Measurements from ENCODE around the gene HIP1R. TPM values are rescaled to one million over a fixed set of nuclear protein-coding genes. Genes with fewer than 3 reads are reported as not detected.

The HIP1R gene
- polyA plus RNA-seq, 2 of the 4 experiments (the other 2 are of a cell fraction), result 9.0 to 10.6 TPM

DNA sequence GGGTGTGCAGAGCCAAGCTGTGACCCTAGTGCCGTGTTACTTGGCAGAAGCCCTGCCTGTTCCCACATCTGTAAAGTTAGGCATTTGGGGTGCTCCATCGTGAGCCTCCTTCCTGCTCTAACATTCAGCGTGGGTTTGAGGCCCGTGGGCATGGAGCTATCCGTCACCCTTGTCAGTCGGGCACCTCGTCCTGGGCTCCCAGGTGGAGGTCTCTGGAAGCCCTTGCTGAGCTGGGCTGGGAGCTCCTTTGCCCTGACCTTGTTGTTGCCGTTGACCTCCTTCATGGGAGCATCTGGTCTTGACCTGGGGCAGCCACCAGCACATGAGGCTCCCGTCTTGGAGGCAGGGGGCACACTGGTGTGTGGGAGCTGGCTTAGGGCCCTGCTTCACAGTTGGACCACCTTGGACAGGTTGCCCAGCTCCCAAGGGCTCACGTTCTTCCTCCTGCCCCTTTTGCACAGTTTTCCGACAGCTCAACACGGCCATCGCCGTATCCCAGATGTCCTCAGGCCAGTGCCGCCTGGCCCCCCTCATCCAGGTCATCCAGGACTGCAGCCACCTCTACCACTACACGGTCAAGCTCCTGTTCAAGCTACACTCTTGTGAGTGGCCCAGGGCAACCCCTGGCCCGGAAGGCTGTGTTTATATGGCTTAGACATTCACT, 18.5 kb downstream of the HIP1R start:
- POLR2A ChIA-PET, result no interaction called here
- Histone ChIP-seq H3K4me1 (no peaks in the 10 kb centered on the region), H3K4me3 (no peak overlapping the region), H3K9me3 (no peaks in the 10 kb centered on the region), H3K4me2 (no peak overlapping the region), H3K27ac (no peak overlapping the region)
- no peak for TF ChIP-seq NR3C1 (IDR thresholded peaks at IDR 0.05)
- no peak for ATAC-seq
- 85% methylated on average over 17 of the region's 17 CpGs for WGBS (ENCODE audit: missing lambda C conversion rate)
- no peak for FAIRE-seq
- no peak for DNase-seq (ENCODE audit: low read depth in 1 of 2, low spot score in 1 of 2)
- CTCF ChIA-PET, result interaction anchor here (0.6 to 1.6 kb wide), 7 partner anchors 14 to 385 kb away, joined by 3 to 9 read pairs (median 3); no protein-coding TSS in a partner anchor

DNA sequence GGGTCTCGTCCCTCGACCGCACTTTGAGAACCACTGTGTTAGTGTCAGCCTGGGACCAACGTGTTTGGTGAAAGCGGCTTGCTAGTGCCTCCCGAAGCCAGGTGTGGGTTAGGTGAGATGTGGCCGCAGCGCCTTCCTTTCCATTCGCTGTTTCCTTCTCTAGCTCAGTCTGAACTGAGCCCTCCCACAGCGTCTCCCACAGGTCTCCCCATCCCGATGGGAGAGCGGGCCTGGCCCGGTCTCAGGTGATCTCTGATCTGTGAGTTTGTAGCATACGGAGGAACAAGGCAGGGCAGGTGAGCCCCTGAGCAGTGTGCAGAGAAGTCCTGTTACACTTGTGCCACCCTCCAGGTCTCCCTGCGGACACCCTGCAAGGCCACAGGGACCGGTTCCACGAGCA, 19.3 kb downstream of the HIP1R start:
- TF ChIP-seq EHMT2 (IDR thresholded peaks at IDR 0.05; ENCODE audit: low read depth) (no peak), POLR2AphosphoS2 (conservative IDR thresholded peaks at IDR 0.05; ENCODE audit: low read length) (no peak), ZSCAN20 (CRISPR knock-in tag; IDR thresholded peaks at IDR 0.05) (no peak), EP300 (IDR thresholded peaks at IDR 0.05) (no peak), HEYL (CRISPR knock-in tag; IDR thresholded peaks at IDR 0.05) (no peak), SMC3 (IDR thresholded peaks at IDR 0.05) (no peak), TFCP2L1 (CRISPR knock-in tag; IDR thresholded peaks at IDR 0.05) (no peak), TP53 (CRISPR knock-in tag; IDR thresholded peaks at IDR 0.05) (no peak), EHF (CRISPR knock-in tag; IDR thresholded peaks at IDR 0.05) (no peak), RFX5 (IDR thresholded peaks at IDR 0.05) (no peak), HOXA7 (CRISPR knock-in tag; IDR thresholded peaks at IDR 0.05) (no peak), CBX2 (IDR thresholded peaks at IDR 0.05; ENCODE audit: borderline replicate concordance, low read depth) (no peak), MAZ (IDR thresholded peaks at IDR 0.05; ENCODE audit: borderline replicate concordance, low read depth, low read length) (no peak)
- TF ChIP-seq, protein P1, sequence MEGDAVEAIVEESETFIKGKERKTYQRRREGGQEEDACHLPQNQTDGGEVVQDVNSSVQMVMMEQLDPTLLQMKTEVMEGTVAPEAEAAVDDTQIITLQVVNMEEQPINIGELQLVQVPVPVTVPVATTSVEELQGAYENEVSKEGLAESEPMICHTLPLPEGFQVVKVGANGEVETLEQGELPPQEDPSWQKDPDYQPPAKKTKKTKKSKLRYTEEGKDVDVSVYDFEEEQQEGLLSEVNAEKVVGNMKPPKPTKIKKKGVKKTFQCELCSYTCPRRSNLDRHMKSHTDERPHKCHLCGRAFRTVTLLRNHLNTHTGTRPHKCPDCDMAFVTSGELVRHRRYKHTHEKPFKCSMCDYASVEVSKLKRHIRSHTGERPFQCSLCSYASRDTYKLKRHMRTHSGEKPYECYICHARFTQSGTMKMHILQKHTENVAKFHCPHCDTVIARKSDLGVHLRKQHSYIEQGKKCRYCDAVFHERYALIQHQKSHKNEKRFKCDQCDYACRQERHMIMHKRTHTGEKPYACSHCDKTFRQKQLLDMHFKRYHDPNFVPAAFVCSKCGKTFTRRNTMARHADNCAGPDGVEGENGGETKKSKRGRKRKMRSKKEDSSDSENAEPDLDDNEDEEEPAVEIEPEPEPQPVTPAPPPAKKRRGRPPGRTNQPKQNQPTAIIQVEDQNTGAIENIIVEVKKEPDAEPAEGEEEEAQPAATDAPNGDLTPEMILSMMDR (IDR thresholded peaks at IDR 0.05), result no peak
- TF ChIP-seq, protein P2, sequence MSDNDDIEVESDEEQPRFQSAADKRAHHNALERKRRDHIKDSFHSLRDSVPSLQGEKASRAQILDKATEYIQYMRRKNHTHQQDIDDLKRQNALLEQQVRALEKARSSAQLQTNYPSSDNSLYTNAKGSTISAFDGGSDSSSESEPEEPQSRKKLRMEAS (IDR thresholded peaks at IDR 0.05), result no peak
- TF ChIP-seq, protein P3, sequence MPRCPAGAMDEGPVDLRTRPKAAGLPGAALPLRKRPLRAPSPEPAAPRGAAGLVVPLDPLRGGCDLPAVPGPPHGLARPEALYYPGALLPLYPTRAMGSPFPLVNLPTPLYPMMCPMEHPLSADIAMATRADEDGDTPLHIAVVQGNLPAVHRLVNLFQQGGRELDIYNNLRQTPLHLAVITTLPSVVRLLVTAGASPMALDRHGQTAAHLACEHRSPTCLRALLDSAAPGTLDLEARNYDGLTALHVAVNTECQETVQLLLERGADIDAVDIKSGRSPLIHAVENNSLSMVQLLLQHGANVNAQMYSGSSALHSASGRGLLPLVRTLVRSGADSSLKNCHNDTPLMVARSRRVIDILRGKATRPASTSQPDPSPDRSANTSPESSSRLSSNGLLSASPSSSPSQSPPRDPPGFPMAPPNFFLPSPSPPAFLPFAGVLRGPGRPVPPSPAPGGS (IDR thresholded peaks at IDR 0.05), result no peak
- Histone ChIP-seq H3K4me2 (no peak overlapping the region), H3K4me3 (no peak overlapping the region), H3K27ac (no peak overlapping the region), H3K4me1 (no peaks in the 10 kb centered on the region), H3K9me3 (no peaks in the 10 kb centered on the region)
- ChIA-PET POLR2A (no interaction called here), CTCF (interaction anchor here (0.9 to 18.6 kb wide), 5 partner anchors 22 to 384 kb away, joined by 3 to 522 read pairs (median 4); no protein-coding TSS in a partner anchor)
- WGBS (ENCODE audit: missing lambda C conversion rate), result 92% methylated on average over 17 of the region's 17 CpGs
- DNase-seq (ENCODE audit: low read depth in 1 of 2, low spot score in 1 of 2), result no peak
- no peak for FAIRE-seq
- no peak for ATAC-seq

DNA sequence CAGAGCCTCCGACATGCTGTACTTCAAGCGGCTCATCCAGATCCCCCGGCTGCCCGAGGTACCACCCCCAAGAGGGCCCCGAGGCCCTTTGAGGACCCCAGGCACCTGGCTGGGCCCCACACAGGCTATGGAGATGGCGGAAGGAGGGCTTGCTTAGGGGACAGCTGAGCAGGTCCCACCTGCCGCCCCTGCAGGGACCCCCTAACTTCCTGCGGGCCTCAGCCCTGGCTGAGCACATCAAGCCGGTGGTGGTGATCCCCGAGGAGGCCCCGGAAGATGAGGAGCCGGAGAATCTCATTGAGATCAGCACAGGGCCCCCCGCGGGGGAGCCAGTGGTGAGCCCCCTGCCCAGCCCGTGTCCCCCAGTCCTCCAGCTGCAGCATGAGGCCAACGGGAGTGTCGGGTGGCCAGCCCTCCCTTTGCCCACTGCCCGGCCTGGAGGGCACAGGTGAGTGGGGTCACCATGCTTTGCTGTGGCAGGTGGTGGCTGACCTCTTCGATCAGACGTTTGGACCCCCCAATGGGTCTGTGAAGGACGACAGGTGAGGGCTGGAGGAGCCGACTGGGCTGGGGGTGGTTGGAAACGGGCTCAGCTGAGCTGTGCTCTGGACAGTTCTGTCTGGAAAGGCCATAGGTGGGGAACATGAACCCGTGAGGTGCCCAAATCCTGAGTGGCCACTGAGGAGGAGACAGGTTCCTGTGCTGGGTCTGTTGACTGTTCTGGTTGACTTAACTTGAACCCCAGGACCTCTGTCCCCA, 20.0 kb downstream of the HIP1R start:
- Histone ChIP-seq H3K4me1 (no peaks in the 10 kb centered on the region), H3K9me3 (no peaks in the 10 kb centered on the region), H3K4me2 (no peak overlapping the region), H3K4me3 (no peak overlapping the region), H3K27ac (no peak overlapping the region)
- FAIRE-seq (no peak), DNase-seq (ENCODE audit: low read depth in 1 of 2, low spot score in 1 of 2) (no peak), ATAC-seq (no peak)
- ChIA-PET POLR2A (no interaction called here), CTCF (interaction anchor here (0.5 to 18.6 kb wide), 11 partner anchors 9 to 850 kb away, joined by 3 to 522 read pairs (median 3); no protein-coding TSS in a partner anchor)
- WGBS (ENCODE audit: missing lambda C conversion rate), result 89% methylated on average over 19 of the region's 24 CpGs
- TF ChIP-seq CBX8 (IDR thresholded peaks at IDR 0.05), result no peak
- TF ChIP-seq HOXB5 (CRISPR knock-in tag; IDR thresholded peaks at IDR 0.05), result no peak
- TF ChIP-seq NFE2L2 (conservative IDR thresholded peaks at IDR 0.05; ENCODE audit: low read length), result no peak
- TF ChIP-seq HOXA7 (CRISPR knock-in tag; IDR thresholded peaks at IDR 0.05), result no peak
- TF ChIP-seq HDAC2 (IDR thresholded peaks at IDR 0.05), result no peak

Data from A549 (cell line).